ENCODE measurements around the gene VPS26C. TPM values are rescaled to one million over a fixed set of nuclear protein-coding genes. Genes with fewer than 3 reads are reported as not detected.

Gene VPS26C
- total RNA-seq, 1 donor from 2014 or later = 80.8 TPM

DNA sequence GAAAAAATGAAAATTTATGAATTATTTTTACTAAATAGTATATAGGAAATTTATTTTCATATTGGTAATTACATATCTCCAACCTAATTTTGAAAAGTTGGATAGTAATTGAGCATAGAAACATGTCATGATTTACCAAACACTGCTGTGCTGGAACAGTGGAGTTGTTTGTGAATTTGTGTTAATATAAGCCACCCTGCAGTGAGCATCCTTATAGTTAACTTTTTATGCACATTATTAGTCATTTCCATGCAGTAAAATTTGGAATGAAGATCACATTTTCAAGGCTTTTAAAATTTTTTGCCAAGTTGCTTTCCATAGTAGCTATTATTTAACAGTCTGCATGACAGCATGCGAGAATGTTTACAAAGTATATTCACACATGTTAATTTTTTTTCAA lies 78.3 kb downstream of the VPS26C start:
- DNase-seq (ENCODE audit: low read depth) = no peak
- Histone ChIP-seq H3K27me3 (ENCODE audit: control insufficient read depth, insufficient read depth, low read length) (no peaks in the 10 kb centered on the region), H3K36me3 (ENCODE audit: control insufficient read depth, insufficient read depth, low read length) (peaks cover under 1% of the 10 kb centered on the region), H3K4me3 (ENCODE audit: low read depth, low read length) (no peak overlapping the region)
- TF ChIP-seq, protein P1, sequence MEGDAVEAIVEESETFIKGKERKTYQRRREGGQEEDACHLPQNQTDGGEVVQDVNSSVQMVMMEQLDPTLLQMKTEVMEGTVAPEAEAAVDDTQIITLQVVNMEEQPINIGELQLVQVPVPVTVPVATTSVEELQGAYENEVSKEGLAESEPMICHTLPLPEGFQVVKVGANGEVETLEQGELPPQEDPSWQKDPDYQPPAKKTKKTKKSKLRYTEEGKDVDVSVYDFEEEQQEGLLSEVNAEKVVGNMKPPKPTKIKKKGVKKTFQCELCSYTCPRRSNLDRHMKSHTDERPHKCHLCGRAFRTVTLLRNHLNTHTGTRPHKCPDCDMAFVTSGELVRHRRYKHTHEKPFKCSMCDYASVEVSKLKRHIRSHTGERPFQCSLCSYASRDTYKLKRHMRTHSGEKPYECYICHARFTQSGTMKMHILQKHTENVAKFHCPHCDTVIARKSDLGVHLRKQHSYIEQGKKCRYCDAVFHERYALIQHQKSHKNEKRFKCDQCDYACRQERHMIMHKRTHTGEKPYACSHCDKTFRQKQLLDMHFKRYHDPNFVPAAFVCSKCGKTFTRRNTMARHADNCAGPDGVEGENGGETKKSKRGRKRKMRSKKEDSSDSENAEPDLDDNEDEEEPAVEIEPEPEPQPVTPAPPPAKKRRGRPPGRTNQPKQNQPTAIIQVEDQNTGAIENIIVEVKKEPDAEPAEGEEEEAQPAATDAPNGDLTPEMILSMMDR (IDR thresholded peaks at IDR 0.05; ENCODE audit: insufficient read depth, low read length, poor library complexity, severe bottlenecking) = no peak

DNA sequence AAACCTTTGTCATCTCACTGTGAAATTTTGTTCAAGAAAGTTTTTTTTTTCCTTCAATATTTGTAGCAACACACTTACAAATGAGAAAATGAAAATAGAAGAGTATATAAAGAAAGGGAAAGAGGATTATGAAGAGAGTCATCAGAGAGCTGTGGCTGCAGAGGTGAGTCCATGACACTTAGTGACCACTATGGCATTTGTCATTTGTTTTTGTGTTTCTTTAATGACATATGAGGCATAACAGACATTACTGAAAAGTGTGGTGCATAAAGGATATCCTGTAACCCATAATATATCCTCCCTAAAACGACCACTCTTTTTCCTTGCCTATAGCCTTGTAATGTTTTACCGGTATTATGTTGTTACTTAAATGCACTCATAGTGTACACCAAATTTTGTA lies 80.2 kb downstream of the VPS26C start:
- TF ChIP-seq, protein P1 (IDR thresholded peaks at IDR 0.05; ENCODE audit: insufficient read depth, low read length, poor library complexity, severe bottlenecking) = no peak
- no peaks in the 10 kb centered on the region for H3K27me3 ChIP-seq (ENCODE audit: control insufficient read depth, insufficient read depth, low read length)

DNA sequence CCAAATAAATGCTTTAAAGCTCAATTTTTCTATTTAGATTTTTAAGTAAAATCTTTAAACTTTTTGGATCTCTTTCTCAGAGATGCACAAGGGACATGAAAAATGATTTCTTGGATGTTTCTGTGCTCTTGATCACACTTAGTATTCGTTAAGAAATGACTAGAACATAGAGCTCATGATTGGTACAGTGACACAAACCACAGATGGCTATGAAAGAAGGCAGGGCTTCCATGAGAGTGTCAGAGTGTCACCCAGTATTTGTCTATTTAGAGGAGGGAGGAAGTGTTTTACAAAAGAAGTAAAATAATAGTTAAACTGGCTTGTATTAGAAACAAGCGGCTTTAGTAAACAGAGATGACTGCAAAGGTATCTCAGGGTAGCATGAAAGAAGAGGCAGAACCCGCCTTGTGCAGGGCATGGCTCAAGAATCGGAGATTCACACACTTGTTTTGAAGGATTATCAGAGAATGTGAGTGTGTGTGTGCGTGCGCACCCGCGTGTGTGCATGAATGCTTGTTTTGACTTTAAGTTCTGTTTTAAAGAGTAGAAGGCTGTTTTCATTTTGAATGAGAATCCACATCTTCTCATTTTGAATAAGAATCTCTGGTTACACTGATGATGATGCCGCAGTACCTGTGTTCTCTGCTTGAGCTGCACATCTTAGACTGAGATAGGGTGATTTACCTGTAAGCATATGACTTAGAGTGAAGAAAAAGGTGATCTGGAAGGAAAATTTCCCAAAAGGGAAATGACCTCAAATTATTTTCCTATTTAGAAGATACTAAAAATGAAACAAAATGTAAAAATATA lies 82.1 kb downstream of the VPS26C start:
- Histone ChIP-seq H3K36me3 (ENCODE audit: control insufficient read depth, insufficient read depth, low read length) (no peaks in the 10 kb centered on the region), H3K27me3 (ENCODE audit: control insufficient read depth, insufficient read depth, low read length) (no peaks in the 10 kb centered on the region), H3K4me3 (ENCODE audit: low read depth, low read length) (no peak overlapping the region)
- TF ChIP-seq, protein P1 (IDR thresholded peaks at IDR 0.05; ENCODE audit: insufficient read depth, low read length, poor library complexity, severe bottlenecking) = no peak
- DNase-seq (ENCODE audit: low read depth) = no peak

More for the DNA sequence above, 80.2 kb downstream of the VPS26C start:
- DNase-seq (ENCODE audit: low read depth) = no peak
- H3K36me3 ChIP-seq (ENCODE audit: control insufficient read depth, insufficient read depth, low read length) = no peaks in the 10 kb centered on the region
- no peak overlapping the region for H3K4me3 ChIP-seq (ENCODE audit: low read depth, low read length)

DNA sequence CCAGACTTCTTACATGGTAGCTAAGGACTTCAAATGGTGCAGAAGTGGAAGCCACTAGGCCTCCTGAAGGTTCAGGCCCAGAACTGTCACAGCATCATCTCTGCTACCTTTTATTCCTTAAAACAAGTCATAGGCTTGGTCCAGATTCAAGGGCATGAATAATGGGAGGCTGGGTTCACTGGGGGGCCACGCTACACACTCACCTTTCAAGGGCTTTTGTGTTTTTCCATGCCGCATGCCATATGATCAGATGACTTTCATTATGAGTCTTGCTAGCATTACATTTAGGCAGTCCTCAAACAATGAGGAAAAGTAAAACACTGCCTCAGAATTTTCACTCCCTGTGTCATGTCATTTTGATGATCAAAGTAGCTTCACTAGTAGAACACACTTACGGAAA lies 83.4 kb downstream of the VPS26C start:
- Histone ChIP-seq H3K36me3 (ENCODE audit: control insufficient read depth, insufficient read depth, low read length) (no peaks in the 10 kb centered on the region), H3K4me3 (ENCODE audit: low read depth, low read length) (no peak overlapping the region), H3K27me3 (ENCODE audit: control insufficient read depth, insufficient read depth, low read length) (no peaks in the 10 kb centered on the region)
- no peak for DNase-seq (ENCODE audit: low read depth)
- TF ChIP-seq, protein P1 (IDR thresholded peaks at IDR 0.05; ENCODE audit: insufficient read depth, low read length, poor library complexity, severe bottlenecking) = no peak

DNA sequence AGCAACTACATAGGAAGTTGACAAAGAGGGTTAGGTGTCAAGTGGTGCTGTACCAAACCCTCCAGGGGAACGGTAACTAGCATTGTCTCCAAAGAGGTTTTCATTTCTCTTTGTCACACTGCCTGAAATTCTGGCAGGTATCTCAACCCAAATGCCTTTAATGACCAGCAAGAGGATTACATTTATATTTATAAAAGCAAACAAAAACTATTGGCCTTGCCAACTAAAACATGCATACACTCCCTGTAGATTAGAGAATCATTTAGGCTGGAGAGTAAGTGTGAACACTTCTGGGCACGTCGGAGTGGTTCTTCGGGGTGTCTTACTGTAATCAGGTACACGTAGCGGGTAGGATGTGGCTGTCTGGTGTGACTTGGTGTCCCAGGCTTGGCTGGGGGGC lies 84.9 kb downstream of the VPS26C start:
- no peak overlapping the region for H3K4me3 ChIP-seq (ENCODE audit: low read depth, low read length)
- TF ChIP-seq, protein P1 (IDR thresholded peaks at IDR 0.05; ENCODE audit: insufficient read depth, low read length, poor library complexity, severe bottlenecking) = no peak
- DNase-seq (ENCODE audit: low read depth) = no peak
- H3K36me3 ChIP-seq (ENCODE audit: control insufficient read depth, insufficient read depth, low read length) = no peaks in the 10 kb centered on the region
- H3K27me3 ChIP-seq (ENCODE audit: control insufficient read depth, insufficient read depth, low read length) = no peaks in the 10 kb centered on the region

DNA sequence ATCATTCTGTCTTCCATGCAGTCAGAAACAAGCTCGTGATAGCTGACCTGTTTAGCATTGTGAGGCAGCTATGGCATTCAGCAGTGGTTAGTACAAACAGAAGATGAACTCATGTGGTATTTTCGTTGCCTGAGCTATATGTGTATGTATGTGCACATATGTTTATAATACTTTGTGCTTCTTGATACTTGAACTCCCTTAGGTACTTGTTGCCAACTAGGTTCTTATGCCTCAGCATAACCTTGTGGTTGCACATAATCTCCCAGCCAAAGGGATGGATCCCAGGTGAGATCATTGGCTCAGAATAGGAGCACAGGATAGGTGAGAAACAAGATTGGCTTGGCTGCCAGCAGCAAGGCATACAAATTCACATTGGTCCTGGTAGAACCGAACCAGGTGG lies 86.1 kb downstream of the VPS26C start:
- Histone ChIP-seq H3K27me3 (ENCODE audit: control insufficient read depth, insufficient read depth, low read length) (no peaks in the 10 kb centered on the region), H3K4me3 (ENCODE audit: low read depth, low read length) (no peak overlapping the region), H3K36me3 (ENCODE audit: control insufficient read depth, insufficient read depth, low read length) (no peaks in the 10 kb centered on the region)
- TF ChIP-seq, protein P1 (IDR thresholded peaks at IDR 0.05; ENCODE audit: insufficient read depth, low read length, poor library complexity, severe bottlenecking) = no peak
- DNase-seq (ENCODE audit: low read depth) = no peak

All from kidney epithelial cell (primary cell).